Measurements from ENCODE around the gene LRRC4C.

Gene LRRC4C

GRCh38 chr11:40235841-40236240 lies 1223.6 kb downstream of the LRRC4C start:
- Histone ChIP-seq H3K4me3 (ENCODE audit: low read depth, low read length, poor library complexity, severe bottlenecking) (no peak overlapping the region), H3F3A (ENCODE audit: insufficient read depth, low read length) (no peaks in the 10 kb centered on the region), H3K79me2 (ENCODE audit: insufficient read depth, low read length) (no peaks in the 10 kb centered on the region), H3K27me3 (ENCODE audit: insufficient read depth, low read length) (no peaks in the 10 kb centered on the region), H3K4me1 (ENCODE audit: insufficient read depth, low read length, severe bottlenecking) (no peaks in the 10 kb centered on the region), H3K27ac (ENCODE audit: low read depth, low read length, poor library complexity, severe bottlenecking) (no peak overlapping the region), H4K20me1 (ENCODE audit: insufficient read depth, low read length) (no peaks in the 10 kb centered on the region), H3K9me2 (ENCODE audit: low read depth, low read length) (no peaks in the 10 kb centered on the region), H3K36me3 (ENCODE audit: insufficient read depth, low read length) (no peaks in the 10 kb centered on the region), H3K9me3 (ENCODE audit: low read length) (no peaks in the 10 kb centered on the region), H3K4me2 (ENCODE audit: low read length) (no peak overlapping the region), H2AFZ (ENCODE audit: low read length) (no peak overlapping the region), H3K9ac (ENCODE audit: low read length) (no peak overlapping the region)
- TF ChIP-seq EZH2 (IDR thresholded peaks at IDR 0.05; ENCODE audit: borderline replicate concordance, low read length), result no peak
- TF ChIP-seq CTCF (IDR thresholded peaks at IDR 0.05; ENCODE audit: low read length), result no peak

GRCh38 chr11:40230821-40231220 lies 1228.6 kb downstream of the LRRC4C start:
- Histone ChIP-seq H3K4me1 (ENCODE audit: insufficient read depth, low read length, severe bottlenecking) (no peaks in the 10 kb centered on the region), H3K27me3 (ENCODE audit: insufficient read depth, low read length) (no peaks in the 10 kb centered on the region)
- TF ChIP-seq CTCF (IDR thresholded peaks at IDR 0.05; ENCODE audit: low read length) (no peak), EZH2 (IDR thresholded peaks at IDR 0.05; ENCODE audit: borderline replicate concordance, low read length) (no peak)

GRCh38 chr11:40228662-40229061 lies 1230.8 kb downstream of the LRRC4C start:
- H3K4me2 ChIP-seq (ENCODE audit: low read length), result no peak overlapping the region
- no peaks in the 10 kb centered on the region for H3K27me3 ChIP-seq (ENCODE audit: insufficient read depth, low read length)
- no peaks in the 10 kb centered on the region for H4K20me1 ChIP-seq (ENCODE audit: insufficient read depth, low read length)

More at GRCh38 chr11:40230821-40231220, 1228.6 kb downstream of the LRRC4C start:
- H3F3A ChIP-seq (ENCODE audit: insufficient read depth, low read length), result no peaks in the 10 kb centered on the region
- H3K9me2 ChIP-seq (ENCODE audit: low read depth, low read length), result no peaks in the 10 kb centered on the region
- H3K4me3 ChIP-seq (ENCODE audit: low read depth, low read length, poor library complexity, severe bottlenecking), result no peak overlapping the region
- no peak overlapping the region for H3K4me2 ChIP-seq (ENCODE audit: low read length)
- H3K9ac ChIP-seq (ENCODE audit: low read length), result no peak overlapping the region
- H3K27ac ChIP-seq (ENCODE audit: low read depth, low read length, poor library complexity, severe bottlenecking), result no peak overlapping the region
- no peaks in the 10 kb centered on the region for H4K20me1 ChIP-seq (ENCODE audit: insufficient read depth, low read length)
- no peaks in the 10 kb centered on the region for H3K36me3 ChIP-seq (ENCODE audit: insufficient read depth, low read length)
- H3K79me2 ChIP-seq (ENCODE audit: insufficient read depth, low read length), result no peaks in the 10 kb centered on the region
- H2AFZ ChIP-seq (ENCODE audit: low read length), result no peak overlapping the region
- H3K9me3 ChIP-seq (ENCODE audit: low read length), result no peaks in the 10 kb centered on the region

More at GRCh38 chr11:40228662-40229061, 1230.8 kb downstream of the LRRC4C start:
- H3K9me2 ChIP-seq (ENCODE audit: low read depth, low read length), result no peaks in the 10 kb centered on the region
- H3K36me3 ChIP-seq (ENCODE audit: insufficient read depth, low read length), result no peaks in the 10 kb centered on the region
- H3K9ac ChIP-seq (ENCODE audit: low read length), result no peak overlapping the region
- no peaks in the 10 kb centered on the region for H3F3A ChIP-seq (ENCODE audit: insufficient read depth, low read length)
- no peak overlapping the region for H2AFZ ChIP-seq (ENCODE audit: low read length)
- TF ChIP-seq CTCF (IDR thresholded peaks at IDR 0.05; ENCODE audit: low read length) (no peak), EZH2 (IDR thresholded peaks at IDR 0.05; ENCODE audit: borderline replicate concordance, low read length) (no peak)
- H3K9me3 ChIP-seq (ENCODE audit: low read length), result no peaks in the 10 kb centered on the region
- no peak overlapping the region for H3K4me3 ChIP-seq (ENCODE audit: low read depth, low read length, poor library complexity, severe bottlenecking)
- H3K27ac ChIP-seq (ENCODE audit: low read depth, low read length, poor library complexity, severe bottlenecking), result no peak overlapping the region
- H3K4me1 ChIP-seq (ENCODE audit: insufficient read depth, low read length, severe bottlenecking), result no peaks in the 10 kb centered on the region
- no peaks in the 10 kb centered on the region for H3K79me2 ChIP-seq (ENCODE audit: insufficient read depth, low read length)

All from OCI-LY1 (cell line).